Measurements from ENCODE around the gene FLNC.

FLNC gene

GRCh38 chr7:128838981-128839731 is 8.9 kb downstream of the FLNC start:
- no peak overlapping the region for H3K27ac ChIP-seq
- no peak for TF ChIP-seq CTCF (conservative IDR thresholded peaks at IDR 0.05)

GRCh38 chr7:128839751-128840177 is 9.6 kb downstream of the FLNC start:
- no peak overlapping the region for H3K27ac ChIP-seq
- TF ChIP-seq CTCF (conservative IDR thresholded peaks at IDR 0.05): no peak

GRCh38 chr7:128840326-128841170 is 10.3 kb downstream of the FLNC start:
- no peak overlapping the region for H3K27ac ChIP-seq
- no peak for TF ChIP-seq CTCF (conservative IDR thresholded peaks at IDR 0.05)

DNA sequence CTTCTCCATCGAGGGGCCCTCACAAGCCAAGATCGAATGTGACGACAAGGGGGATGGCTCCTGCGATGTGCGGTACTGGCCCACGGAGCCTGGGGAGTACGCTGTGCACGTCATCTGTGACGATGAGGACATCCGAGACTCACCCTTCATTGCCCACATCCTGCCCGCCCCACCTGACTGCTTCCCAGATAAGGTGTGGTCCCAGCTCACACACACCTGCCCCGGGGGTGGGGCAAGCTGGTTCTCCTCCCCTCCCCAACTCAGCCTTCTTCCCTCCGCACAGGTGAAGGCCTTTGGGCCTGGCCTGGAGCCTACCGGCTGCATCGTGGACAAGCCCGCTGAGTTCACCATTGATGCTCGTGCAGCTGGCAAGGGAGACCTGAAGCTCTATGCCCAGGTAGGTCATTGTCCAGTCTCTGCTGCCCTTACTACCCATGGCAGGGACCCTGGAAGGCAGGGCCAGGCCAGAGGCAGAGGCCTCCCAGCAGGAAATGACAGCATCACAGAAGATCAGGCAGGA is 11.0 kb downstream of the FLNC start:
- no peak for TF ChIP-seq CTCF (conservative IDR thresholded peaks at IDR 0.05)
- H3K27ac ChIP-seq: no peak overlapping the region

- TF ChIP-seq CTCF (conservative IDR thresholded peaks at IDR 0.05): peak; percentile 50
- H3K27ac ChIP-seq: no peak overlapping the region
These were observed 11.9 kb downstream of the FLNC start for GRCh38 chr7:128841921-128842673.

DNA sequence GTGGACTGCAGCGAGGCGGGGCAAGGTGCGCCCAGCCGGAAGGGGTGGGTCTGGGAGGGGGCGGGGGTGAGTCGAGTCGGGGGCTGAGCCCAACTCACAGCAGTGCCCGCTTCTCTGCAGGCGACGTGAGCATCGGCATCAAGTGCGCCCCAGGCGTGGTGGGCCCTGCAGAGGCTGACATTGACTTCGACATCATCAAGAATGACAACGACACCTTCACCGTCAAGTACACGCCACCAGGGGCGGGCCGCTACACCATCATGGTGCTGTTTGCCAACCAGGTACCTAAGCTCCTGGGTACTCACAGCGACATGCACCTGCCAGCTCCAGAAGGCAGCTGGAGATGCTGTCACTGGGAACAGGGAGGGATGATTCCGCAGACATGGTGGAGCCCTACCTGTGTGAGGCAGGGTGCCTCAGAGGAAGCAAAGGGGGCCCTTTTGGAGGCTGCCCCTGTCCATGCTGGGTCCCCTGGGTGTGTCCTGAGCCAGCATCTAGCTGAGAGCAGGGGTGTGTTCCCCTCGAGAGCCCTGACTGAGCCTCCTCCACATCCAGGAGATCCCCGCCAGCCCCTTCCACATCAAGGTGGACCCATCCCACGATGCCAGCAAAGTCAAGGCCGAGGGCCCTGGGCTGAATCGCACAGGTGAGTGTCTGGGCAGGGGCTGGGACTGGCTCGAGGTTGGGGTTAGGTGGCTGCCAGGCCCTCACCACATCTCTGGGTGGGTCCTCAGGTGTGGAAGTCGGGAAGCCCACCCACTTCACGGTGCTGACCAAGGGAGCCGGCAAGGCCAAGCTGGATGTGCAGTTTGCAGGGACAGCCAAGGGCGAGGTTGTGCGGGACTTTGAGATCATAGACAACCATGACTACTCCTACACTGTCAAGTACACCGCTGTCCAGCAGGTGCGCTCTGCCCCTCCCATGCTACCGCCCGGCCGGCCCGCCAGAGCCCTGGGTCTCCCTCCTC is 12.8 kb downstream of the FLNC start:
- no peak overlapping the region for H3K27ac ChIP-seq
- TF ChIP-seq CTCF (conservative IDR thresholded peaks at IDR 0.05): no peak

All from VCaP (cell line).